ENCODE data around the gene NKAIN2. TPM values are rescaled to one million over a fixed set of nuclear protein-coding genes. Genes with fewer than 3 reads are reported as not detected.

The NKAIN2 gene
- total RNA-seq, 2 donors from 2014 or later = 0.29 TPM; not detected in 1

DNA sequence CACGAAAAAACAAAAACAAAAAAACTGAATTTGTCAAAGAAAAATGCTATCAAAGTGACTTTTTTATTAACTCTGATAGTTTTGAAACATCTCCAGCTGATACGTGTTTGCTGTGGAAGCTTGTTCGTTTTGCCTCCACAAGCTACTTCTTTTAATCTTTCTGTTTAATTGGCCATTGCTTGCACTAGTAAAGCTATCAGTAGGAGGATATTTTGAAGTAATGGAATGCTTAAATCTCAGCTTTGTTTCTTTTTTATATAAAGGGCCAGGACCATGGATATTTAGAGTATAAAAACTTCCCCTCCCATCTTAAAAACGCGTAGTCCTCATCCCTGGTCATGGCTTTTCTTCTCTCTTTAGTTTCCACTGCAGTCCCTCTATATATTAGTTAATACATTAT, 344.0 kb downstream of the NKAIN2 start:
- no peak overlapping the region for H3K9ac ChIP-seq (ENCODE audit: extremely low read depth, low read length, poor library complexity, severe bottlenecking)

DNA sequence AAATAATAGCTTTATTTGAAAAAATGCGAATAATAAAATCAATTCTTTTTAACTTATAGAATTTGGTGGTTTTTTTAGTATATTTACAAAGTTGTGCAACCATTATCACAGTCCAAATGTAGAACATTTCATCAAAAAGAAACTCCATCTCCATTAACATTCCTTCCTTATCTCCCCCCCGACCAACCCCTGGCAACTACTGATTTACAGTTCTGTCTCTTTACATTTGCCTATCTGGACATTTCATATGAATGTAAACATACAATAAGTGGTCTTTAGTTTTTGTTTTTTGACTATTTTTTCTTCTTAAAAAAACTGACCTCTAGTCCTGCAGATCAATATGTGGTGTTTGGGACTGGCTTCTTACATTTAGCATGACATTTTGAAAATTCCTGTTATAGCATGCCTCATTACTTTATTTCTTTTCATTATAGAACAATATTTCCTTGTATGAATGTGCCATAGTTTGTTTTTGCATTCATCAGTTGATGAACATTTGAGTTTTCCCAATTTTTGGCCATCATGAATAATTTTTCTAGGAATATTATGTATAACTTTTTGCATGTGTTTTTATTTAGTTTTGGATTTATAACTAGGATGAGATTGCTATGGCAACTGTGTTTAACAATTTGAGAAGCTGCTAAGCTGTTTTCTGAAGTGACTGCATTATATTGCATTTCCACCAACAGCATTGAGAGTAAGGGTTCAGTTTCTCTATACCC, 344.7 kb downstream of the NKAIN2 start:
- 94% methylated on average over 1 of the region's 2 CpGs; no CpG with 5 or more reads in 1 of the 2 experiments for WGBS, 2 experiments (ENCODE audit: insufficient coverage in 1 of 2, insufficient read length in 1 of 2)
- Mint-ChIP-seq H3K27ac (no peak overlapping the region), H3K9me3 (no peaks in the 10 kb centered on the region), H3K4me3 (no peak overlapping the region), H3K4me1 (no peaks in the 10 kb centered on the region), H3K27me3 (ENCODE audit: insufficient read depth) (no peaks in the 10 kb centered on the region), H3K36me3 (ENCODE audit: low read depth) (no peaks in the 10 kb centered on the region)
- no peak overlapping the region for H3K9ac ChIP-seq (ENCODE audit: extremely low read depth, low read length, poor library complexity, severe bottlenecking)
- no peak for DNase-seq
- no peaks in the 10 kb centered on the region for H3K36me3 ChIP-seq (ENCODE audit: control insufficient read depth, insufficient read depth, low read length)
- H3K27me3 ChIP-seq (ENCODE audit: control insufficient read depth, insufficient read depth, low read length, poor library complexity, severe bottlenecking) = no peaks in the 10 kb centered on the region
- TF ChIP-seq, protein P1, sequence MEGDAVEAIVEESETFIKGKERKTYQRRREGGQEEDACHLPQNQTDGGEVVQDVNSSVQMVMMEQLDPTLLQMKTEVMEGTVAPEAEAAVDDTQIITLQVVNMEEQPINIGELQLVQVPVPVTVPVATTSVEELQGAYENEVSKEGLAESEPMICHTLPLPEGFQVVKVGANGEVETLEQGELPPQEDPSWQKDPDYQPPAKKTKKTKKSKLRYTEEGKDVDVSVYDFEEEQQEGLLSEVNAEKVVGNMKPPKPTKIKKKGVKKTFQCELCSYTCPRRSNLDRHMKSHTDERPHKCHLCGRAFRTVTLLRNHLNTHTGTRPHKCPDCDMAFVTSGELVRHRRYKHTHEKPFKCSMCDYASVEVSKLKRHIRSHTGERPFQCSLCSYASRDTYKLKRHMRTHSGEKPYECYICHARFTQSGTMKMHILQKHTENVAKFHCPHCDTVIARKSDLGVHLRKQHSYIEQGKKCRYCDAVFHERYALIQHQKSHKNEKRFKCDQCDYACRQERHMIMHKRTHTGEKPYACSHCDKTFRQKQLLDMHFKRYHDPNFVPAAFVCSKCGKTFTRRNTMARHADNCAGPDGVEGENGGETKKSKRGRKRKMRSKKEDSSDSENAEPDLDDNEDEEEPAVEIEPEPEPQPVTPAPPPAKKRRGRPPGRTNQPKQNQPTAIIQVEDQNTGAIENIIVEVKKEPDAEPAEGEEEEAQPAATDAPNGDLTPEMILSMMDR (conservative IDR thresholded peaks at IDR 0.05) = no peak
- H3K9me3 ChIP-seq (ENCODE audit: control insufficient read depth, low read length) = no peaks in the 10 kb centered on the region
- H3K27ac ChIP-seq (ENCODE audit: low read depth, low read length) = no peak overlapping the region
- no peaks in the 10 kb centered on the region for H3K4me1 ChIP-seq (ENCODE audit: control insufficient read depth, insufficient read depth, low read length)
- H3K4me3 ChIP-seq (ENCODE audit: low read length) = no peak overlapping the region

More for the DNA sequence above, 344.0 kb downstream of the NKAIN2 start:
- no peaks in the 10 kb centered on the region for H3K36me3 ChIP-seq (ENCODE audit: control insufficient read depth, insufficient read depth, low read length)
- no peak for DNase-seq
- no peaks in the 10 kb centered on the region for H3K9me3 ChIP-seq (ENCODE audit: control insufficient read depth, low read length)
- Mint-ChIP-seq H3K27me3 (ENCODE audit: insufficient read depth) (no peaks in the 10 kb centered on the region), H3K36me3 (ENCODE audit: low read depth) (no peaks in the 10 kb centered on the region), H3K4me1 (no peaks in the 10 kb centered on the region), H3K27ac (no peak overlapping the region), H3K9me3 (no peaks in the 10 kb centered on the region), H3K4me3 (no peak overlapping the region)
- TF ChIP-seq, protein P1 (conservative IDR thresholded peaks at IDR 0.05) = no peak
- no peak overlapping the region for H3K27ac ChIP-seq (ENCODE audit: low read depth, low read length)
- H3K4me3 ChIP-seq (ENCODE audit: low read length) = no peak overlapping the region
- H3K4me1 ChIP-seq (ENCODE audit: control insufficient read depth, insufficient read depth, low read length) = no peaks in the 10 kb centered on the region
- 69 to 76% methylated on average over 2 to 5 of the region's 5 CpGs for WGBS, 2 experiments (ENCODE audit: insufficient coverage in 1 of 2, insufficient read length in 1 of 2)
- no peaks in the 10 kb centered on the region for H3K27me3 ChIP-seq (ENCODE audit: control insufficient read depth, insufficient read depth, low read length, poor library complexity, severe bottlenecking)

DNA sequence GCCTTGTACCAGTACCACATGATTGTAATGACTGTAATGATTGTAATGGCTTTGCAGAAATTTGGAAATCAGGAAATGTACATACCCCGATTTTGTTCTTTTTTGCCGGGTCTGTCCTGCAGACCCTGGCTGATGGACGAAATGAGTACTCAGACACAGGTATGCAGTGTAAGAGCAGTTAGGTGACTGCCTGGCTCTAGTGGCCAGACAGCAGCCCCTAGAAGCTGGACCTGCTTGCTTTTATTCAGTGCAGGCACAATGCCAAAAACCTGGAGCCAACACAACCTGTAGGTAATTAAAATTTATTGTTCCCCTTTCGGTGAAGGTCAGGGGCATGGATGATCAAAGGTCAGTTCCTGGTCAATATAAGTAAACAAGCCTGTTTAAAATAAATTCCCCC, 346.0 kb downstream of the NKAIN2 start:
- Mint-ChIP-seq H3K27ac (no peak overlapping the region), H3K4me3 (no peak overlapping the region), H3K36me3 (ENCODE audit: low read depth) (no peaks in the 10 kb centered on the region), H3K4me1 (no peaks in the 10 kb centered on the region), H3K9me3 (no peaks in the 10 kb centered on the region), H3K27me3 (ENCODE audit: insufficient read depth) (no peaks in the 10 kb centered on the region)
- TF ChIP-seq, protein P1 (conservative IDR thresholded peaks at IDR 0.05) = no peak
- H3K9me3 ChIP-seq (ENCODE audit: control insufficient read depth, low read length) = no peaks in the 10 kb centered on the region
- no peak overlapping the region for H3K27ac ChIP-seq (ENCODE audit: low read depth, low read length)
- no peak overlapping the region for H3K9ac ChIP-seq (ENCODE audit: extremely low read depth, low read length, poor library complexity, severe bottlenecking)
- no peaks in the 10 kb centered on the region for H3K36me3 ChIP-seq (ENCODE audit: control insufficient read depth, insufficient read depth, low read length)
- H3K4me1 ChIP-seq (ENCODE audit: control insufficient read depth, insufficient read depth, low read length) = no peaks in the 10 kb centered on the region
- 95 to 100% methylated on average over 3 to 4 of the region's 4 CpGs for WGBS, 2 experiments (ENCODE audit: insufficient coverage in 1 of 2, insufficient read length in 1 of 2)
- no peak for DNase-seq
- H3K4me3 ChIP-seq (ENCODE audit: low read length) = no peak overlapping the region
- no peaks in the 10 kb centered on the region for H3K27me3 ChIP-seq (ENCODE audit: control insufficient read depth, insufficient read depth, low read length, poor library complexity, severe bottlenecking)
